NCI-H2171 (cell line): ENCODE data around the gene SPATA33.
"Not testable (repeated sequence)": the region's sequence is repeated elsewhere in the genome, so short reads cannot be mapped to it uniquely, and the experiment has no call there.

Experiments
- DNase-seq: peaks from one replicate; lab custom pipeline; 2025; lab: John Stamatoyannopoulos, UW

The SPATA33 gene

DNA sequence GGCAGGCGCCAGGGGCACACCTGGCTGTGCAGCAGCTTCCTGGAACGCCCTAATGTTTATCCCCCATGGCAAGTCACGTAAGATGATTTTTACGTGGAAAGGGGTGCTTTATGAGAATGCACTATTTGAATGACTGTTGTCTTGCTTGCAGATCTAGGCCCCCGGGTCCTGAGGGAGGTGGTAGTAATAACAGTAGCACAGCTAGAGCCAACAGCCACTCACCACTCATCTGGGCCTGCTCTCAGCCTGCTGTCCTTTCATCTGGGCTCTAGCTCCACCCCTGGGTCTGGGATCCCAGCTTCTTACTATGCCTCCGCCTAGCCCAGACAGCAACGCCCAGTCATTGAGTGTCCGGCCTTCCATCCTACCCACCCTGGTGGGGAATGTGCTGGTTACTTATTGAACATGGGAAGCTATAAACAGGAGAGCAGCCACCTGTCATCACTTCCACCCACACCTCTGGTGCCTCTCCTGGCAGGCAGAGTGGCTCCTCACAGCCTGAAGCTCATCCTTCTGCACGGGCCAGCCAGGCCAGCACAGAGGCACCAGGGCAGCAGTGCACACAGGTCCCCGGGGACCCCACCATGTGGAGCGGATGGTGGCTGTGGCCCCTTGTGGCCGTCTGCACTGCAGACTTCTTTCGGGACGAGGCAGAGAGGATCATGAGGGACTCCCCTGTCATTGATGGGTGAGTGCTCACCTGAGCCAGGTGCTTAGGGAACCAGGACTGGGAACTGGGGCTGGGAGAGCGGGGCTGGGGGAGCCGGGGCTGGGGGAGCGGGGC lies 27.6 kb upstream of the SPATA33 start:
- DNase-seq: no peak

DNA sequence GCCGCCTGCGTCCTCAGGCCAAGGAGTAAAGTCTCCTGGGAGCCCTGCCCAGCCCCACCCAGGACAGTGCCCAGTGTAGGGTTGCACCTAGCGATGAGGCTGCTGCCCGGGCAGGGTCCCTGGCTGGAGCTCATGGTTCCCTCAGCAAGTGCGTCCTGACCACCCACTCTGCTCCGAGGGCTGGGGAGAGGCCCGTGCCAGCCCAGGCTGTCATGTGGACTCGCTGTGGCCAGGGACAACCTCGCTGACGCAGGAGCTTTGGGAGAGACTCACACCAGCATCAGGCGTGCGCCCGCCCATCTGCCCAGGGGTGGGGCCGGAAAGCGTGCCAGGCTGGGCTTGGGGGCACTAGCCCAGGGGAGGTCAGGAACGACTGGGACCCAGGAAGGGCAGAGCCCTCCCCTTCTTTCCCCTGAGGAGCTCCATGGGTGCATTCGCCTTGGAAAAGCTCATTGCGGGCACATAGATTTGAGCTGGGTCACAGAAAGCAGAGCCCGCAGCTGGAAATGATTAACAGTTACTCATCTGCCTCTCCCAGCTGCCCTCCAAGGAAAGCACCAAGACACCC lies 24.5 kb upstream of the SPATA33 start:
- no peak for DNase-seq

DNA sequence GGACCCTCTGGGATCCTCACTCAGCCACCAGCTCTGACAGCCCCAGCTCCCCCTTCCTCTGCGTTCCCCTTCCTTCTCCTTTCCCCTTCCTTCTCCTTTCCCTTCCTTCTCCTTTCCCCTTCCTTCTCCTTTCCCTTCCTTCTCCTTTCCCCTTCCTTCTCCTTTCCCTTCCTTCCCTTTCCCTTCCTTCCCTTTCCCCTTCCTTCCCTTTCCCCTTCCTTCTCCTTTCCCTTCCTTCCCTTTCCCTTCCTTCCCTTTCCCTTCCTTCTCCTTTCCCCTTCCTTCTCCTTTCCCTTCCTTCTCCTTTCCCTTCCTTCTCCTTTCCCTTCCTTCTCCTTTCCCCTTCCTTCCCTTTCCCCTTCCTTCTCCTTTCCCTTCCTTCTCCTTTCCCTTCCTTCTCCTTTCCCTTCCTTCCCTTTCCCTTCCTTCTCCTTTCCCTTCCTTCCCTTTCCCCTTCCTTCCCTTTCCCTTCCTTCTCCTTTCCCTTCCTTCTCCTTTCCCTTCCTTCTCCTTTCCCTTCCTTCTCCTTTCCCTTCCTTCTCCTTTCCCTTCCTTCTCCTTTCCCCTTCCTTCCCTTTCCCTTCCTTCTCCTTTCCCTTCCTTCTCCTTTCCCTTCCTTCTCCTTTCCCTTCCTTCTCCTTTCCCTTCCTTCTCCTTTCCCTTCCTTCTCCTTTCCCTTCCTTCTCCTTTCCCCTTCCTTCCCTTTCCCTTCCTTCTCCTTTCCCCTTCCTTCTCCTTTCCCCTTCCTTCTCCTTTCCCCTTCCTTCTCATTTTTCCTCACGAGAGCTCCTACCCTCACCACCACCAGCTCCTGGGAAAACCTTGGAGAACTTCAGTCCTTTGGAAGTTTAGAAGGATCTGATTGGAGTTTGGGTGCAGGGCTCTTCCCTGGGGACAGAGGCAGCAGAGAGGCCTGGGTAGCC lies 22.9 kb upstream of the SPATA33 start:
- DNase-seq: not testable (repeated sequence)

DNA sequence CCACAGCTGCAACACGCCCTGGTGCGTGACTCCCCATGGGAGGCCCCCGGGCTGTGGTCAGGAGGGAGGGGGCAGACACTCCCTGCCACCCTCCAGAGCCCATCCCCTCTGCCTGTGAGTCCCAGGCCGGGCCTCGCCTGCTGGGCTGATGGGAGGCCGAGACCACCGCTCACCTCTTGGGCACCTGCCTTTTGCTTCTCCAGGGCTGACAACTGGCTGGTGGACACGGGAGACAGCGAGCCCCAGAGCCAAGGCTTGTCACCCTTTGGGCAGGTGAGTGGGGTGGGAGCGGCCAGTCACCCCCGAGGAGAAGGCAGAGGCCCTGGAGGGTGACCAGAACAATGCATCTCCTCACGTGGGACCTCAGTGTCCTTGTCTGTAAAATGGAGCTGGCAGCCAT lies 21.0 kb upstream of the SPATA33 start:
- no peak for DNase-seq

DNA sequence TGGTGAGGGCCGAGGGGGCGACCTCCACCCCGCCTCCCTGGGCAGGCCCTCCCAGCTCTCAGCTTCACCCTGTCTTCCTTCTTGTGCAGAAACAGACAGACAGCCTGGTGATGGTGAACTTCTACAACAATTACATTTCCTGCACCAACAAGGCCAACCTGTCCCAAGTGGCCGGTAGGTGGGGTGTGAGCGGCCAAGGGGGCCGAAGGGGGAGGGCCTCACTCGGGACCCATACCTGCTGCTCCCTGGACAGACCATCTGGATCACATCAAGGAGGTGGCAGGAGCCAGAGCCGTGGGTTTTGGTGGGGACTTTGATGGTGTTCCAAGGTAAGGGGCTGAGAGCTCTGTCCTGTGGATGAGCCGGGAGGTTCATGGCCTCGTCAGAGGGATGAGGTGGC lies 20.3 kb upstream of the SPATA33 start:
- no peak for DNase-seq

DNA sequence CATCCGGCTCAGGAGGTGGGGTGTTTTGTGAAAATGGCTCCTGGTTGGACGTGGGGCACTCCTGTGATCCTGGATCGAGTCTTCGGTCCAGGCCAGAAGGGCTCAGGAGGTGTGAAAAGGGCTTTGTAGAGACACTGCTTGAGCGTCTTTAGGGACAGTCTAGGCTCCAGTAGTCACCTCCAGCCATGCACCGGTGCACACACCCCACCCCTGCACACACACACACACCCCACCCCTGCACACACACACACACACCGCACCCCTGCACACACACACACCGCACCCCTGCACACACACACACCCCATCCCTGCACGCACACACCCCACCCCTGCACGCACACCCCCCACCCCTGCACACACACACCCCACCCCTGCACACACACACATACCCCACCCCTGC lies 19.2 kb upstream of the SPATA33 start:
- no peak for DNase-seq

DNA sequence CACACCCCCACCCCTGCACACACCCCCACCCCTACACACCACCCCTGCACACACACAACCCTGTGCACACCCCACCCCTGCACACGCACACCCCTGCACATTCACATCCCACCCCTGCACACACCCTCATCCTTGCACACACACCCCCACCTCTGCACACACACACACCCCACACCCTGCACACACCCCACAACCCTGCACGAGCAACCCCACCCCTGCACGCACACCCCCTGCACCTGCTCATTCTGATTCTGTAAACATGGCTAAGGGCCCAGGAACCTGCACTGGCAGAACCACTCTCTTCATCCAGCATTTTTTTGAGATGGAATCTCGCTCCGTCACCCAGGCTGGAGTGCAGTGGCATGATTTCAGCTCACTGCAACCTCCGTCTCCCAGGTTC lies 18.3 kb upstream of the SPATA33 start:
- DNase-seq: no peak

DNA sequence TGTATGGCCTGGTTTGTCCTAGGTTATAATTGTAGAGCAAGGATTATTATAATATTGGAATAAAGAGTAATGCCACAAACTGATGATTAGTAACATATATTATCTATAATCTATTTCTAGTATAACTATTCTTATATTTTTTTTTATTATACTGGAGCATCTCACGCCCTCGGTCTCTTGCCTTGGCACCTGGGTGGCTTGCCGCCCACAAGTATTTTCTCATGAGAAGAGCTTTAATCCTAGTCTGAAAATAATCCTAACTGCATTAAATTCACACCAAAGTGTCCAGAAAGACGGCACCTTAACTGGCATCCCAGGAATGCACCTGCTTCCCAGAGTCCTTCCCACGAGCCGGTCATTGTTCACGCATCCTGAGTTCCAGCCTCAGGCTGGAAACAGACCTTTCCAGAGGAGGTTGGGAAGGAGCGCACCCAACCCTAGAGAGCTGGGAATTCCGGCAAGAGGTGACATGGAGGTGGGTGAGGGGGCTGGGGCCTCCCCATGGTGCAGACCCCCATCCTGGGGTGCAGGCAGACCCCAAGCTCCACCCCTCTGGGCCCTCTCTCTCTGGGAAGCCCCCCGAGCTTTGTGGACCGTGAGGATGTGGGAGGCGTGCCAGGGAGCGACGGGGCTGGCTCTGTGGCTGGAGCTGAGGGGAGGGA lies 16.0 kb upstream of the SPATA33 start:
- DNase-seq: no peak

DNA sequence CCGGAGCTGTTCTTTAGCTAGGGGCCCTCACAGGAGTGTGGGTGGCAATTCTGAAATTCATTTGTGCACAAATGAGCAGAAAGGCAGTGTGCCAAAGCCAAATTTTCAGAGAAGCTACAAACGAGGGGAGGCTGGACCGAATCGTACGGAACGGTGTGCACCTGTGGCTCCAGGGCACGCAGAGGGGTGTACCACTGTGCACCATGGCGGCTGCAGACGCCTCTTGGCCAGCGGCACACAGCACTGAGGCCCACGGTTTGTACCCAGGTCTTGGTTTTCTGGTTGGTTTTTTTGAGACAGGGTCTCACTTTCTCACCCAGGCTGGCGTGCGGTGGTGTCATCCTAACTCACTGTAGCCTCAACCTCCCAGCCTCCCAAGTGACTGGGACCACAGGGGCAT lies 15.1 kb upstream of the SPATA33 start:
- DNase-seq: no peak

DNA sequence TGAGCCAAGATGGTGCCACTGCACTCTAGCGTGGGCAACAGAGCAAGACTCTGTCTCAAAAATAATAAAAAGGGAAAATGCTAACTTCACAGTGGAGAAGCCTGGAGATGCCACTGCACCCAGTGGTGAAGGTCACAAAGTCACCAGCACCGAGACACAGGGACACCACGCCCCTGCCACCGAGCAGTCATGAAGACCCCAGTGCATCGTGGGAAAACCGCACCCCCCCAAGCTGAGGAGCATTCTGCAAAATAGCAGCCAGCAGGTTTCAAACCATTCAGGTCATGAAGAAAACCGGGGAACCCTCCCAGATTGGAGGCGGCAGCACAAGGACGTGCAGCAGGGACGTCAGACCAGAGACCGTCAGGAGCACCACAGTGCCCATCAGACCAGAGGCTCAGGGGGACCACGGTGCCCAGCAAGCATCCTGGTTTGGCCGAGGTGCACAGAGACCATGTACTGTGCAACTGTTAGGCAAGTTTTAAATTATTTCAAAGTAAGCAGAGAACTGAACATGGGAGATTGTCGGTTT lies 13.8 kb upstream of the SPATA33 start:
- no peak for DNase-seq

DNA sequence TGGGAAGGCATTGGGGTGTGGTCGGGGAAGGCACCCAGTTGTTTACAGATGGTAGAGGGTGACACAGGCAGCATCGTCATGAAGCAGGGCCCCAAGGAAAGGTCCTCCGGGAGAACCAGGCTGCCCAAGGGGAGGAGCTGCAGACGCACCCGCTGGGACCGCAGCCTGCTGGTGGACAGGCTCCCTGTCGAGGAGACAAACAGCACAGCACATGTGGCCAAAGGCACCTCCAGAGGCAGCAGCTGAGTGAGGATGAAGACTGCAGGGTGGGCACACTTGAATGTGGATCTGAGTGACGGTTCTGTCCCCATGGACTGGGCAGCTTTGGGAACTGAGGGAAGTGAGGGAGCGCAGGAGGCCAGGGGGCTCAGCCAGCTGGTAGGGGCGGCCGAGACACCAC lies 12.5 kb upstream of the SPATA33 start:
- DNase-seq: no peak

DNA sequence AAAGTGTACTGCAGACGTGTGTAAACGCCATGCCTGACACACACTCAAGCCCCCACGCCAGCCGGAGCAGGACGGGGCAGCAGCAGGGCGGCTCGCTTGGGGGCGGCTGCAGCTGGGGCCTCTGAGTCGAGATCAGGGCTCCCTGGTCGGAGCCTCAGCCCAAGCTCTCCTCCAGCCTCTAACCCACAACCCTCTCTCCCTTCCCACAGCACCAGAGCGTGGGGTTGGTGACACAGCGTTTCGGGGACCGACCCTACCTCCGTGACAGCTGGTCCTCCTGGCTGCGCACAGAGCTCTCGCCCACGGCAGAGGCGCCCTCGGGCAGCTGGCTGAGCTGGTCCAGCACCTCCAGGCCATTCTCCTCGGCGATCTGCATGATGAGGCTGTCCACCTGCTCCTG lies 11.4 kb upstream of the SPATA33 start:
- no peak for DNase-seq

DNA sequence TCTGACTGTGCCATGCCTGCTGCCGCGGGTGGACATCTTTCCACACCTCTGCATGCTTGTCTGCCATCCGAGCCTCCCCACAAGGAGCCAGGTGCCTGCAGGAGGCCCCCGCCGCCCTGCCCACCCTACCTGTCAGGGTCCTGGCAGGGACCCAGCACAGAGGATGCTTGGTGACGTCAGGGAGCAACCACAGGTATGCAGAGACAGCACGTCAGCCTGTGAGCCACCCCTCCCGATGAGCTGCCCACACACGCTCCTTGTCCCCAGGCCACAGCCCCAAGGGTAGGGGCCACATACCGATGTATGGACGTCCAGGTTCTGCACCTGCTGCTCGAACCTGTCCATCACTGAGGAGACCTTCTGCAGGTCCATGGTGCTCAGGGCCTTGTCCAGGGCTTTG lies 10.7 kb upstream of the SPATA33 start:
- no peak for DNase-seq

DNA sequence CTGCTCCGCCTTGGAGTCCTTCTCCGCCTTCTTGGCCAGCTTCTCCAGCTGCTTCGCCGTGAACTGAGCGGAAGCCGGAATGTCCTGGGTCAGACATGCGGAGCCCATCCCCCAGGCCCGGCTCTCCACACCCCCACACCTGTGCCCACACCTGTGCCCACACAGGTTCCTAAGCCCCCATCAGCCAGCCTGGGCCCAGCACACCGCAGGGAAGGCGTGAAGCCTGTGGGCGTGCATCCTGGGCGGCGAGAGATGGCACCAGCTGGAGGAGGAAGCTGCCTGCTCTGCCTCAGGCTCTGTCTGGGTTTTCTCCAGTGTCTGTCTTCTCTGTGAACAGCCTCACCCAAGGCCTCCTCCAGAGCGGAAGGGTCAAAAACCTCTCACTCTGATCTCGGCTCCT lies 6.1 kb upstream of the SPATA33 start:
- DNase-seq: no peak

DNA sequence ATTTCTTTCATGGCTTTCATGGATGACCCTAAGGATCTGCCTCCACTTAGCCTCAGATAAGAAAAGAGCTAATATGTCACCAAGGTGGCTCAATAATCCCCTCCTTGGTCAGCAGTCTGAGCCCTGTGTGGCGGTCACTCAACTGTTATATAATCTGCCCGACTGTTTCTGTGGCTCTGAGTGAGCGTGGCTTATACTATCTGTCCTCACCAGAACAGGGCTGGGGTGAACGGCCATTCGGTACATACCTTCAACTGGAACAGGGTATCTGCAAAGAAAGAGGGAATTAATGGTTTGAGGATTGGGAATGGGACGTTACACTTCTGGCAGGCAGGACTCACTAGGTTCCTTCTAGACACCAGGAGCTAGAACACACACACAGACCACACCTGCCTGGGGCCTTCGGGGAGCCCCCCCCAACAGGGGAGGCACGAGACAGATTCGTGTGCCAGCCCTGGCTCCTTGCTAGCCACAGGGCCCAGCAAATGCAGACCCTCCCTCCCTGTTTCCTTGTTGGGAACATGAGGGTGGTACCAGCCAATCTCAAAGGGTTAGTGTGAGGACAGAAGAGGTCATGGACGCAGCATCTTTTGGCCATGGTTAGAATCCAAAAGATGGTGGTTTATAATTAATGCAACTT lies 3.9 kb upstream of the SPATA33 start:
- no peak for DNase-seq

DNA sequence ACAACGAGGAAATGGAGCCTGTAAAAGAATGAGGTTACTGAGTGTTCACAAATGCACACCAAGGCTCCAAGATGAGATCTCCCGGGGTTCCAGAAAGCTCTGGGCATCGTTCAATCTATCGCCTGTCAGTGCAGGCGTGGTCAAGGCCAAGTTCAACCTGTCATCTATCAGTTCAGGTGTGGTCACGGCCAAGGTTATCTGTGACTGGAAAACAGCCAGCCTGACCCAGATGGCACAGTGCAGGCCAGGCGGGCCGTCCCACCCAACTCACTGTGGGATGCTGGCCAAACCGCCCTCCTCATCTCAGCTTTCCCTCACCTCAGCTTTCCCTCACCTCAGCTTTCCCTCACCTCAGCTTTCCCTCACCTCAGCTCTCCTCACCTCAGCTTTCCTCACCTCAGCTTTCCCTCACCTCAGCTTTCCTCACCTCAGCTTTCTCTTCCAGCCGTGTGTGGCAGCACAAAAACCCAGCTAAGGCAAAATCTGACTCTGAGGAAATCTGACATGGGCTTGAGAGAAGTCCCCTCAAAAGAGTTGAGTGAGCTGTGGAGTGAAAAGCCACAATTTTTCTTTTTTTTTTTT lies 2.5 kb upstream of the SPATA33 start:
- no peak for DNase-seq

DNA sequence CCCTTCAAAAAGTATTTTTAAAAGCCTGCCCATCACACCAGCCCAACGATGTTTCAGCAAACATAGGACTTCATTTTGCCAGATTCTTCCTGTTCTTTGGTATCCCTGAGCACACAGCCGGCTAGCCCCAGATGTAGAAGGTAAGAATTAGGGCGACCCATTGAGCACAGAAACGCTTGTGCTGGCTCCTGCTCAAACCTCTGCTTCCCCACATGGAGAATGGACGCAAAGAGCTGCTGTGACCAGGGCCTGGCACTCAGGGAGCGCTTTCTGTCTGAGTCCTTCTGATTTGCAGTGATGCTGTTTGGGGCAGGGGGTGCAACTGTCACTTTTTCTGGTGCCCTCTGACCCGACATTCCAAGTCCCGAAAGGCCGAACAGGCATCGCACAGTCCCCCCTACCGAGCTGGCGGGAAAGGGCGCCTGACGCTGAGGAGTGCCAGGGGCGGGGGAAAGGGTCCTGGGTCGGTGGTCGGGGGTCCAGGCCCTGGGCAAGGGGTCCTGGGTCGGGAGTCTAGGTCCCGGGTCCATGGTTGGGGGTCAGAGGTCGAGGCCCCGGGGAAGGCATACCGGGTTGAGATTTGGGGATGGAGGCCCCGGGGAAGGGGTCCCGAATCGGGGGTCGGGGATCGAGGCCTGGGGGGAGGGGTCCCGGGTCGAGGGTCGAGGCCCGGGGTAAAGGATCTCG lies 1.1 kb upstream of the SPATA33 start:
- DNase-seq: no peak

DNA sequence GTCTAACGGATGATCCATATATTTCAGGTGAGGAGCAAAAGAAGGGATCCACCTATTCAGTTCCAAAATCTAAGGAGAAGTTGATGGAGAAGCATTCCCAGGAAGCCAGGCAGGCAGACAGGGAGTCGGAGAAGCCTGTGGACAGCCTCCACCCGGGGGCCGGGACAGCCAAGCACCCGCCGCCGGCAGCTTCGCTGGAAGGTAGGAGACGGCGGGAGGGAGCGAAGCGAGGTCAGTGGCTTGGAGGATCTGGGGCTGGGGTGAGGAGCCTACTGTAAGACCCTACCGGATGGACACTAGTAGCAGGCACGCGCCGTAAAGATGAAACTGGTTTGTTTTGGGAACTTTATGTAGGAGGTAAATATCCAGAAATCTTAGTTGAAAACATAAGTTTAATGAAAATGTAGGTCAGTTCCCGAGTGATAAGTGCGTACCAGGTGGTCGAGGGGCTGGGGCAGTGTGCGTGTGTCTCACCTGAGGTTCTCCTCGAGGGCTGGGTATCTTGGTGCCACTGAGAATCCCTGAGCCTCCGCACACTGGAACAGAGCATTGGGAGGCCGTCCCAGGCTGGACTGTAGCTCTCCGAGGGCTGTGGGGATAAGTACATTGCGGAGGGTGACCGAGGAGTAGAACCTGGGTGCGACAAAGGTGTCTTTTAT lies 714 bp downstream of the SPATA33 start:
- DNase-seq: peak; percentile 4

DNA sequence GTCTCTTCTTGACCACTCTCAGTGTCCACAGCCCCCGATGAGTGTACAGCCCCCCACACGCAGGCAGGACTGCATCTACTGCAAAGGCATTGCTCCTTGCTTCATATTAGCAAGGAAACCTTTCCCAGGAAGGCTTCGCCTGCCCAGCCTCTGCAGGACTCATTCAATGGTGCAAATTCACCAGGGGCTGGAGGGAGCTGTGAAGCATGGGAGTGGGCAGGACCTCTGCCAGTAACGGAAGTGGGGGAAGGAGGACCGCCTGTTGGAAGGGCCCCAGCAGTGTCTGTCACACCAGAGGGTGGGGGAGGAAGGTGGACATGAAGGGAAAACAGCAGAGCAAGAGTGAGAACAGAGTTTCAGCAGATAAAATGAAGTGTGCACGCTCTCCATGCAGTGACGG lies 2.5 kb downstream of the SPATA33 start:
- DNase-seq: no peak

DNA sequence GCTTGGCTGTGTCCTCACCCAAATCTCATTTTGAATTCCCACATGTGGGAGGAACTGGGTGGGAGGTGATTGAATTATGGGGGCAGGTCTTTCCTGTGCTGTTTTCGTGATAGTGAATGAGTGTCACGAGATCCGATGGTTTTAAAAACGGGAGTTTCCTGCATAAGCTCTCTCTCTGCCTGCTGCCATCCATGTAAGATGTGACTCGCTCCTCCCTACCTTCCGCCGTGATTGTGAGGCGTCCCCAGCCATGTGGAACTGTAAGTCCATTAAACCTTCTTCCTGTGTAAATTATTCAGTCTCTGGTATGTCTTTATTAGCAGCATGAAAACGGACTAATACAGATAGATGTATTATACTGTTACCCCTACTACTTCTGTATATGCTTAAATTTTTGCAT lies 3.6 kb downstream of the SPATA33 start:
- no peak for DNase-seq
